GM12864 (cell line): ENCODE measurements around the gene ARR3.
"Not testable (repeated sequence)": the region's sequence is repeated elsewhere in the genome, so short reads cannot be mapped to it uniquely, and the experiment has no call there.

Experiments used
- DNase-seq: peaks from one replicate; pipeline ENCODE4 v3.0.0-alpha.2; 2011; ENCODE audit warnings: low read depth
- H3K4me3 ChIP-seq: 2 replicates; pipeline ENCODE4 v1.5.1; 2011; ENCODE audit warnings: mild to moderate bottlenecking, low read depth, low read length, control low read depth
- TF ChIP-seq, protein P1 (sequence below): IDR thresholded peaks from 2 replicates; pipeline ENCODE4 v1.5.1; 2011; ENCODE audit warnings: low read depth, mild to moderate bottlenecking, moderate library complexity, low read length, control low read depth, inconsistent platforms; ENCODE audit errors: missing control alignments

Gene ARR3

DNA sequence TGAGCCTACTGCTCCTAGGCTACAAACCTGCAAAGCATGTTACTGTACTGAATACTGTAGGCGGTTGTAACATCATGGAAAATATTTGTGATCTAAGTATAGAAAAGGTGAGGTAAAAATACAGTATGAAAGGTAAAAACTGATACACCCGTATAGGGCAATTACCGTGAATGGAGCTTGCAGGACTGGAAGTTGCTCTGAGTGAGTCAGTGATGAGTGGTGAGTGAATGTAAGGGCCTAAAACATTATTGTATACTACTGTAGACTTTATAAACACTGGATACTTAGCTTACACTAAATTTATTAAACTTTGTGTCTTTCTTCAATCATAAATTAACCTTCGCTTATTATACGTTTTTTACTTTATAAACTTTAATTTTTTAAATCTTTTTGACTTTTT, 25.5 kb downstream of the ARR3 start:
- H3K4me3 ChIP-seq = no peak overlapping the region

DNA sequence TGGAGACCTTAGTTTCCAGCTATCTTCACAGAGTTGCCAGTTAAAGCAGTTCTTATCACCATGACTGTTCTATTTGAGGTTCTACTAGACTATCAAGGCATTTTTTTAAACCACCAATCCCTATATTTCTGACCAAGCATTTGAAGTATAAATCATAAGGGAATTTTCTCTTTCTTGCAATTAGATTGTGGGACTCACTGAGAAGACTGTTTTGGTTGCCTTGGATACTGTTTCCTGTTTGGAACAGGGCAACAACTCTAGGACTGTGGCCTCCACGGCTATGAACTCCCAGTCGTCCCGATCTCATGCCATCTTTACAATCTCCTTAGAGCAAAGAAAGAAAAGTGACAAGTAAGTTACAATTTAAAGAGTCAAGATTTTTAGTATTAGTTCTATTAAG, 33.6 kb downstream of the ARR3 start:
- H3K4me3 ChIP-seq = no peak overlapping the region
- DNase-seq = no peak
- TF ChIP-seq, protein P1, sequence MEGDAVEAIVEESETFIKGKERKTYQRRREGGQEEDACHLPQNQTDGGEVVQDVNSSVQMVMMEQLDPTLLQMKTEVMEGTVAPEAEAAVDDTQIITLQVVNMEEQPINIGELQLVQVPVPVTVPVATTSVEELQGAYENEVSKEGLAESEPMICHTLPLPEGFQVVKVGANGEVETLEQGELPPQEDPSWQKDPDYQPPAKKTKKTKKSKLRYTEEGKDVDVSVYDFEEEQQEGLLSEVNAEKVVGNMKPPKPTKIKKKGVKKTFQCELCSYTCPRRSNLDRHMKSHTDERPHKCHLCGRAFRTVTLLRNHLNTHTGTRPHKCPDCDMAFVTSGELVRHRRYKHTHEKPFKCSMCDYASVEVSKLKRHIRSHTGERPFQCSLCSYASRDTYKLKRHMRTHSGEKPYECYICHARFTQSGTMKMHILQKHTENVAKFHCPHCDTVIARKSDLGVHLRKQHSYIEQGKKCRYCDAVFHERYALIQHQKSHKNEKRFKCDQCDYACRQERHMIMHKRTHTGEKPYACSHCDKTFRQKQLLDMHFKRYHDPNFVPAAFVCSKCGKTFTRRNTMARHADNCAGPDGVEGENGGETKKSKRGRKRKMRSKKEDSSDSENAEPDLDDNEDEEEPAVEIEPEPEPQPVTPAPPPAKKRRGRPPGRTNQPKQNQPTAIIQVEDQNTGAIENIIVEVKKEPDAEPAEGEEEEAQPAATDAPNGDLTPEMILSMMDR = no peak

More for the DNA sequence above, 25.5 kb downstream of the ARR3 start:
- TF ChIP-seq, protein P1 = no peak
- no peak for DNase-seq

DNA sequence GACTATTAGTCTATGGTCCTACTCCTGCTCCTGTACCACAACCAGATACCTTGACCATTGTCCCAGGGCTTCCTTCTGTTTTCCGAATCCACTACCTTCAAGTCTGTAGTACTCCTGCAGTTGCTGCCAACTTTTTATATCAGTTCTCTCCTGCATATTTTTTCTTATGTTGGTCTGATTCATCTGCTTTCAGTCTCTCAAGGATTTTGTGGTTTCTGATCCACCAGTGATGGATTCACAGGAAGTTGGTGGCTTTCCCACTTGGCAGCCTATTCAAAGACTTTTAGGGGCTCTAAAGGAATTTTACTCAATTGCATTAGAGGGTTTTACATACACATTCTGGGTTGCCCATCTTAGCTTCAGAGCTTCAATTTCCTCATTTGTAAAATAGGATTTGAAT, 45.4 kb downstream of the ARR3 start:
- TF ChIP-seq, protein P1 = no peak
- DNase-seq = no peak
- no peak overlapping the region for H3K4me3 ChIP-seq

DNA sequence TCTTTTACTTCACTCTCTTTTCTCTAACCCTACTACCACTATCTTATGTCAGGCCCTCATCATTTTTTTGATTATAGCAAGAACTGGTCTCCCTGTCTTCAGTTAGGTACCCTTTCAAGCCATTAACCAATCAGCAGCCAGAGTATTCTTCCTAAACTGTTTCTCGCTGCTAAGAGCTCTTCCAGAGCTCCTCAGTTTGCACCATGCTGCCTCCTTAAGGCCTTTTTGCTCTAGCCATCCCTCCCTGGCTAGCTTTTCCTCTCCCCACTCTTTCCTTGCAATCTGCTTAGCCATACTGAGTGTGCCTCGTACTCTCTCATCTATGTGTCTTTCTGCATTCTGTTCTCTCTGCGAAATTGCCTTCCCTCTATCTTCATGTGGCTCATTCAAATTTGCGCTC, 54.6 kb downstream of the ARR3 start:
- DNase-seq = no peak
- H3K4me3 ChIP-seq = no peak overlapping the region
- TF ChIP-seq, protein P1 = no peak

DNA sequence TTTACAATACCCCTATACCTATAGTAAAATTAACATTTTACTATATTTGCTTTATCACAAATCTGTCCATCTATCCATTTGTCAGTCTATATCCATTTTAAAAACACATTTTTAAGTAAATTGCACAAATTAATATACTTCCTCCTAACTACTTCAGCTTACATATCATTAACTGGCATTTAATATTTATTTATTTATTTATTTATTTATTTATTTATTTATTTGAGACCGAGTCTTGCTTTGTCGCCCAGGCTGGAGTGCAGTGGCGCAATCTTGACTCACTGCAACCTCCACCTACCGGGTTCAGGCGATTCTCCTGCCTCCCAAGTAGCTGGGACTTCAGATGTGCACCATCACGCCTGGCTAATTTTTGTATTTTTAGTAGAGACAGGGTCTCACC, 55.5 kb downstream of the ARR3 start:
- H3K4me3 ChIP-seq, DNase-seq: not testable (repeated sequence)

DNA sequence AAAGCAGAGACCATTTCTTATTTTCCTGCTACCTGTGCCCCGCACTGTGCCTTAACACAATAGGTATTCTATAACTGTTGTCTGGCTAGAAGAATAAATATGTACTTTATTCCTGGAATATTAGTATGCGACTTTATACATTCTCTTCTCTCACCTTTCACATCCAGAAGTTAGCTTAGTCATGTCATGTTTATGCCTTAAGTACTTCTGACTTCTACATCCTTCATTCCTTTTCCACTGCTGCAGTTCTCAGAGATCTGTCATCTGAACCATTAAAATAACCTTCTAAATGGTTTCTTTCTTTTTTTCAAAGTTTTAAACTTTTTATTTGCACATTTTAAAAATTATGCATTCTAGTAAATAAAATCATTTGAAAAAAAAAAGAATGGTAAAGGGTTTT, 56.2 kb downstream of the ARR3 start:
- TF ChIP-seq, protein P1 = no peak
- H3K4me3 ChIP-seq = no peak overlapping the region
- no peak for DNase-seq

DNA sequence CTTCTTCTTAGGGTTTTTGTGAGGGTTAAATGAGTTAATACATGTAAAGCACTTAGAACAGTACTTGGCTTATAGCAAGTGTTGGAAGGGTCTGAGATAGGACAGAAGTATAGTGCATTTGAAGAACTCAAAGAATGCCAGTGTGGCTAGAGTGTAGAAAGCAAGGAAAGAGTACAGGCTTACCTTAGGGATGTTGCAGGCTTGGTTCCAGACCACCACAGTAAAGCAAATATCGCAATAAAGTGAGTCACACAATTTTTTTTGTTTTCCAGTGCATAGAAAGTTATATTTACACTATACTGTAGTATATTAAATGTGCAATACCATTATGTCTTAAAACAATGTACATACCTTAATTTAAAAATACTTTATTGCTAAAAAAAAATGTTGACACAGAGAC, 63.0 kb downstream of the ARR3 start:
- DNase-seq = no peak
- no peak overlapping the region for H3K4me3 ChIP-seq
- TF ChIP-seq, protein P1 = no peak
